Measurements from ENCODE around the gene OR4D1.

DNA sequence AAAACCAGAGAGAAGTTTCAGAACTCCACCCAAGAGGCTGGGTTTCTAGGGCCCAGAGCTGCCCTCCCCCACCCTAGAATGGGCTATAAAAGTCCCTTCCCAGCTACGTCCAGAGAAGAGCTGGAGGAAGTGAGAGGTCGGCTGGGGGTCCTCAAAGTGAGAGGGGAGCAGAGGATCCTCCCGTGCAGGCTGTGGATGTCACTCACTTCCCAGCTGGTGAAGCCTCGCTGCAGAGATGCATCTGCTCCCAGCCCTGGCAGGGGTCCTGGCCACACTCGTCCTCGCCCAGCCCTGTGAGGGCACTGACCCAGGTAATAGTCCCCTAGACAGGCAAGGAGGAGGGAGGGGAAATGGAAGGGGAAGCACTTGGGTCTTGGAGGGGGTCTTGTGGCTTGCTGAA lies 44.4 kb downstream of the OR4D1 start, which contains the start of gene EPX:
- TF ChIP-seq BHLHE40 (IDR thresholded peaks at IDR 0.05; ENCODE audit: low read length) (no peak), FOXM1 (IDR thresholded peaks at IDR 0.05; ENCODE audit: low read depth) (no peak), FOXM1 (CRISPR knock-in tag; IDR thresholded peaks at IDR 0.05; ENCODE audit: low read depth) (no peak), ESRRA (IDR thresholded peaks at IDR 0.05; ENCODE audit: borderline replicate concordance, low read depth) (no peak), ZNF766 (CRISPR knock-in tag; conservative IDR thresholded peaks at IDR 0.05) (no peak), SMARCA4 (IDR thresholded peaks at IDR 0.05) (no peak)
- TF ChIP-seq, protein P1, sequence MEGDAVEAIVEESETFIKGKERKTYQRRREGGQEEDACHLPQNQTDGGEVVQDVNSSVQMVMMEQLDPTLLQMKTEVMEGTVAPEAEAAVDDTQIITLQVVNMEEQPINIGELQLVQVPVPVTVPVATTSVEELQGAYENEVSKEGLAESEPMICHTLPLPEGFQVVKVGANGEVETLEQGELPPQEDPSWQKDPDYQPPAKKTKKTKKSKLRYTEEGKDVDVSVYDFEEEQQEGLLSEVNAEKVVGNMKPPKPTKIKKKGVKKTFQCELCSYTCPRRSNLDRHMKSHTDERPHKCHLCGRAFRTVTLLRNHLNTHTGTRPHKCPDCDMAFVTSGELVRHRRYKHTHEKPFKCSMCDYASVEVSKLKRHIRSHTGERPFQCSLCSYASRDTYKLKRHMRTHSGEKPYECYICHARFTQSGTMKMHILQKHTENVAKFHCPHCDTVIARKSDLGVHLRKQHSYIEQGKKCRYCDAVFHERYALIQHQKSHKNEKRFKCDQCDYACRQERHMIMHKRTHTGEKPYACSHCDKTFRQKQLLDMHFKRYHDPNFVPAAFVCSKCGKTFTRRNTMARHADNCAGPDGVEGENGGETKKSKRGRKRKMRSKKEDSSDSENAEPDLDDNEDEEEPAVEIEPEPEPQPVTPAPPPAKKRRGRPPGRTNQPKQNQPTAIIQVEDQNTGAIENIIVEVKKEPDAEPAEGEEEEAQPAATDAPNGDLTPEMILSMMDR (IDR thresholded peaks at IDR 0.05 in 2 of 3, conservative IDR thresholded peaks at IDR 0.05 in 1 of 3; ENCODE audit: insufficient read depth in 2 of 3, low read depth in 1 of 3, low read length in 3 of 3): no peak
- TF ChIP-seq, protein P2, sequence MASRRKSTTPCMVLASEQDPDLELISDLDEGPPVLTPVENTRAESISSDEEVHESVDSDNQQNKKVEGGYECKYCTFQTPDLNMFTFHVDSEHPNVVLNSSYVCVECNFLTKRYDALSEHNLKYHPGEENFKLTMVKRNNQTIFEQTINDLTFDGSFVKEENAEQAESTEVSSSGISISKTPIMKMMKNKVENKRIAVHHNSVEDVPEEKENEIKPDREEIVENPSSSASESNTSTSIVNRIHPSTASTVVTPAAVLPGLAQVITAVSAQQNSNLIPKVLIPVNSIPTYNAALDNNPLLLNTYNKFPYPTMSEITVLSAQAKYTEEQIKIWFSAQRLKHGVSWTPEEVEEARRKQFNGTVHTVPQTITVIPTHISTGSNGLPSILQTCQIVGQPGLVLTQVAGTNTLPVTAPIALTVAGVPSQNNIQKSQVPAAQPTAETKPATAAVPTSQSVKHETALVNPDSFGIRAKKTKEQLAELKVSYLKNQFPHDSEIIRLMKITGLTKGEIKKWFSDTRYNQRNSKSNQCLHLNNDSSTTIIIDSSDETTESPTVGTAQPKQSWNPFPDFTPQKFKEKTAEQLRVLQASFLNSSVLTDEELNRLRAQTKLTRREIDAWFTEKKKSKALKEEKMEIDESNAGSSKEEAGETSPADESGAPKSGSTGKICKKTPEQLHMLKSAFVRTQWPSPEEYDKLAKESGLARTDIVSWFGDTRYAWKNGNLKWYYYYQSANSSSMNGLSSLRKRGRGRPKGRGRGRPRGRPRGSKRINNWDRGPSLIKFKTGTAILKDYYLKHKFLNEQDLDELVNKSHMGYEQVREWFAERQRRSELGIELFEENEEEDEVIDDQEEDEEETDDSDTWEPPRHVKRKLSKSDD (conservative IDR thresholded peaks at IDR 0.05; ENCODE audit: low read length): no peak
